ENCODE results near the gene CALHM5.

- TF ChIP-seq NFIC (IDR thresholded peaks at IDR 0.05): no peak
- no peak for TF ChIP-seq CREB1 (IDR thresholded peaks at IDR 0.05; ENCODE audit: low read depth)
- no peak for TF ChIP-seq RAD21 (IDR thresholded peaks at IDR 0.05; ENCODE audit: low read depth)
- TF ChIP-seq EGR1 (IDR thresholded peaks at IDR 0.05): no peak
- TF ChIP-seq ZBTB7A (IDR thresholded peaks at IDR 0.05; ENCODE audit: low read depth): no peak
- TF ChIP-seq EP300 (IDR thresholded peaks at IDR 0.05; ENCODE audit: borderline replicate concordance): no peak
- TF ChIP-seq TAF1 (IDR thresholded peaks at IDR 0.05; ENCODE audit: low read depth): no peak
- no peak for TF ChIP-seq USF1 (IDR thresholded peaks at IDR 0.05)
- TF ChIP-seq MAX (IDR thresholded peaks at IDR 0.05): no peak
- no peak for TF ChIP-seq CEBPB (IDR thresholded peaks at IDR 0.05)
Observed at GRCh38 chr6:116467096-116467495, 44.3 kb upstream of the CALHM5 start.
